Renal cortex interstitium (tissue), 11 donors: ENCODE results near the gene SLC5A1. TPM values are rescaled to one million over a fixed set of nuclear protein-coding genes. Genes with fewer than 3 reads are reported as not detected.
"Not testable (repeated sequence)": the region's sequence is repeated elsewhere in the genome, so short reads cannot be mapped to it uniquely, and the experiment has no call there.

Experiments
- DNase-seq, 11 donors: peaks; one replicate each; pipeline ENCODE4 v3.0.0-alpha.2; 2013; ENCODE audit warnings: low read depth in 9 of 11, low spot score in 4 of 11; ENCODE audit errors: extremely low read depth in 1 of 11
- polyA plus RNA-seq, 3 donors: library from polyadenylated mRNA; unstranded; fragments of 120-200 nt; gene quantifications; one replicate each; pipeline ENCODE4 v1.2.1, GENCODE V29; 2013; ENCODE audit not compliant: insufficient read length in 3 of 3

Gene SLC5A1
- polyA plus RNA-seq, 3 donors: 0.42 to 0.82 (median 0.53) TPM

DNA sequence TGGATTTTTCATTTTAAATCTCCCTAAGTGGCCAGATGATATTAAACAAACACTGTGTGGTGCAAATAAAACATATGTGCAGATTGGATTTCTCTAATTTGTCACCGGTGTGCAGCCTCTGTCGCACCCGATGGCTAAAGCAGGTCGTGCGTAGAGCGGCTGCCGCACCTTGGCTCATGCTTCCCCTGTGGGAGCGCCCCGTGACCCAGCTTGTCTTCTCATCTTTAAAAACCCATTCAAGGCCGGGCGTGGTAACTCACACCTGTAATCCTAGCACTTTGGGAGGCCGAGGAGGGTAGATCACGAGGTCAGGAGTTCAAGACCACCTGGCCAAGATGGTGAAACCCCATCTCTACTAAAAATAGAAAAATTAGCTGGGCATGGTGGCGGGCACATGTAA lies 91.7 kb downstream of the SLC5A1 start:
- not testable (repeated sequence) for DNase-seq

DNA sequence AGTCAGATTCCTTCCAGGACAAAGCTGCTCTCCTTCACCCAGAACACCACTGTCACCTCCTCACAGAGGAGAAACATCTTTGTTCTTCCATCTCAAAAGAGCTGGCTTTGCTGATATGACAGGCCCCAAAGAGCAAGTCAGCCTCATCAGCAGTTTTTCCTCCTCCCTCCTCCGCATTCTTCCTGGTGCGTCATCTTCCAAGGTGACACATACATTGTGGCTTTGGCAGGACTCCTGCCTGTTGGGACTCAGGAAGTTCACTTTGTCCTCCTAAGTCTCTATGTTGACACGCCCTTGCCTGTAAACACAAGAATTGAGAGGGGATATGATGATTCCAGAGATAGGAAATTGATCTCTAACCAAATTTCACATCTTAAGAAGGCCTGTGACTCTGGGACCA lies 92.9 kb downstream of the SLC5A1 start:
- not testable (repeated sequence) for DNase-seq

DNA sequence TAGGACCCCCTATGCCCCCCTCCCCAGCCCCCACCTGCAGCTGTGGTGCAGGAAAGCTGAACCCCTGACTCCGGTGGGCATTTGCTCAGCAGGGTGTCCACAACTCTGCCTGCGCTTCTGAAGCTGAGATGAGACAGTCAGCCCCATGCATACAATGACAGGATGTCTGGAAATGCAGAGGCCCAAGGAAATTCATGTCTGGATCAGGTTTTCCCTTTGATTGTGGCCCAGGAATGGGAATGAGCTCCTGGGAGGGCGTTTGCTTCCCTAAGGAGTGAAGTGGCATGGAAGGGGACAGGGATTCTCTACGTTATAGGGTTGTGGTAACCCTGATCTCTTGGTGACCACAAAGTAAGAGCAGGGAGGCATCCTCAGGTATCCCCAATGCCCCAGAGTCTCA lies 93.8 kb downstream of the SLC5A1 start:
- DNase-seq: not testable (repeated sequence)

DNA sequence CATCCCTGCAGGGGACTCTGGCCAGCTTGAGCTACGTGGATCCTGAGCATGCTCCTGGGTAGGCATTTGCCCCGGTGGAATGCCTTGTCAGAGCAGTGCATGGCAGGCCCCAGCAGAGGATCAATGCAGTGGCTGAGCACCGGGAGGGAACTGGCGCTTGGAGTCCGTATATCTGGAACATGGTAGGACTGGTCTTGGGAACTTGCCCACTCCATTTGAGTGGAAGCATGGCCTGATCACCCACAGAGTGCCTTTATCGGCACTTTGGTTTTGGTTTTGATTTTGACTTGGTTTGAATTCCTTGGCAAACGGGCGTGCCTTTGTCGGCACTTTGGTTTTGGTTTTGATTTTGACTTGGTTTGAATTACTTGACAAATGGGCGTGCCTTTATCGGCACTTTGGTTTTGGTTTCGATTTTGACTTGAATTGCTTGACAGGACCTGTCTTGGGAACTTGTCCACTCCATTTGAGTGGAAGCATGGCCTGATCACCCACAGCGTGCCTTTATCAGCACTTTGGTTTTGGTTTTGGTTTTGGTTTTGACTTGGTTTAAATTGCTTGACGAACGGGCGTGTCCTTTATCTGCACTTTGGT lies 94.8 kb downstream of the SLC5A1 start:
- DNase-seq: not testable (repeated sequence)

DNA sequence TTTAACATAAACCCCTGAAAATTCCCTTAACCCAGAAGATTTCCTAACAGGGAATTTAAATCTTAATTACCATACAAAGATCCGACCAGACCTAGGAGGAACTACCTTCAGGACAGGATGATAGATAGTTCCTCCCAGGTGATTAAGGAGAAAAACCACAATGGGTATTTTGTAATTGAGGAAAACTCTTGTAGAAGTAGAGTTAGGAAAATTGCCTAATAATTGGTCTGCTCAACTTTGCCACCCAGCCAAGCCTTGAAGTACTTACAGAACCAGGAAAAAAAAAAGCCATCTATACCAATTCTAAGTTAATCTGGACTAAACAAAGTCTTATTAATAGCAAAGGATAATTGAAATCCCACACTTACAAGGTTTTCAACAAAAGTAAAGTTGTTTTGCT lies 95.5 kb downstream of the SLC5A1 start:
- DNase-seq: not testable (repeated sequence)

DNA sequence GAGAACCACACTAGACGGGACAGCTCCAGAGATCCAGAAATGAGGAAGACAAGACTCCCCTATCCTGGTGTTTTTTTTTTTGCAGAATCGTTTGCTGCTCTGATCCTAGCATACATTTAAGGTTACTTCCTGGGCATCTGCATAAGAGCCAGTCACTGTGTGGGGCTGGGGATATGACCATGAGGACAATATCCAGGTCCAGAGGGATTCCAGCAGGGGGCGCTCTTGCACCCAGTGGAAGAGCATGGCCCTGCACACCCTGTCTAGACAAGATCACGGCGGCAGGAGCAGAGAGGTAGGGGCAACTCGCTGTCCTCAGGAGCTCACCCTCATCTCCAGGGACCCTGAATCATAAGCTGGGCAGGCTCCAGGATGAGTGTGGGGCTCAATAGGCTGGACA lies 97.6 kb downstream of the SLC5A1 start:
- DNase-seq: not testable (repeated sequence)

DNA sequence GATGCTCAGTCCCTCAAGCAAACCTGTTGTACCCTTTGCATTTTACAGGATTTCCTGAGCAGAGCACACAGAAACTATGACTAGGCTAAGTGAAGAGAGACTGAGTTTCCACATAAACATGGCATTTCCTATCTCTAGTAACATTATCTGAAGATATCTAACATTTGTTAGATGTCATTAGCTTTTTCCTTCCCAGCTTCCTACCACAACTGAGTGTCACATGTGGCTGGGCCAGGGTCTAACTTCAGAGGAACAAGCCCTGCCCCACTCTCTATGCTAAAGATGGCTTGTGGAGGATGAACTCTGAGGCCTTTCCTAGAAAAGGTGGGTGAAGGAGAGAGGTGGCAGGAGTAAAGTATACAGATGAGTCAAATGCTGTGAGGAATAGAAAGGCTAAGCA lies 99.5 kb downstream of the SLC5A1 start:
- no peak for DNase-seq

DNA sequence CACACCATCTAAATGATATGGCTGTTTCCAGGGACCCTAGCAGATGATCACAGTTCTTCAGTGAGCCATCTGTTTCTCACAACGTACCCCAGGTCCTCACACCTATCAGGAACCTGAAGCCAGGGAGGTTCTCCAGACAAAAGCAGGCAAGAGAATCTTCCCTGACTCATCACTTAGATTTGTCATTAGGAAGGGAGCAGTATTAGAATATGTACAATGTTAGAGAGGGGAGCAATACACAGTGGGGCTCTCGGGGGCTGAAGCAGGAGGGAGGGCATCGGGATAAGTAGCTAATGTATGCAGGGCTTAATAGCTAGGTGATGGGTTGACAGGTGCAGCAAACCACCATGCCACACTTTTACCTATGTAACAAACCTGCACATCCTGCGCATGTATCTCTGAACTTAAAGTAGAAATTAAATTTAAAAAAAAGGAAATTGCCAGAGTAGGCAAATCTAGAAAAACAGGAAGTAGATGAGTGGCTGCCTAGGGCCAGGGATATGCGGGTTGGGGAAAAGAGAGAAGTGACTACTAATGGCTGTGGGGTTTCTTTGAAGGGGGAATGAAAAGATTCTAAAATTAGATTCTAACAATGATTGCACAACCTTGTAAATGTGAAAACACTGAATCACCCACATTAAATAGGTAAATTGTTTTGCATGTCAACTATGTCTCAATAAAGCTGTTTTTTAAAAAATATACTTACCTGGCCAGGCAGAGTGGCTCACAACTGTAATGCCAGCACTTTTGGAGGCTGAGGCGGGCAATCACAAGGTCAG lies 101.6 kb downstream of the SLC5A1 start:
- DNase-seq: peak in 1 of 11 donors; percentile 1

DNA sequence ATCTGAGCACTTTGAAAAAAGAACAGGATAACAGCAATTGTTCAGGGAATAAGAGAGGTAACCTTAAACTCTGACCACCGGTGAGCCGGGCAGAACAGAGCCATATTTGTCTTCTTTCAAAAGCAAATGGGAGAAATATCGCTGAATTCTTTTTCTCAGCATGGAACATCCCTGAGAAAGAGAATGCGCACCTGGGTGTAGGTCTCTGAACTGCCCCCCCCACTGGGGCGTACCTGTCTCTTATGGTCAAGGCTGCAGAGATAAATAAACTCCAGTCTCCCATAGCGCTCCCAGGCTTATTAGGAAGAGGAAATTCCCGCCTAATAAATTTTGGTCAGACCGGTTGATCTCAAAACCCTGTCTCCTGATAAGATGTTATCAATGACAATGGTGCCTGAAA lies 104.1 kb downstream of the SLC5A1 start:
- DNase-seq: not testable (repeated sequence)

DNA sequence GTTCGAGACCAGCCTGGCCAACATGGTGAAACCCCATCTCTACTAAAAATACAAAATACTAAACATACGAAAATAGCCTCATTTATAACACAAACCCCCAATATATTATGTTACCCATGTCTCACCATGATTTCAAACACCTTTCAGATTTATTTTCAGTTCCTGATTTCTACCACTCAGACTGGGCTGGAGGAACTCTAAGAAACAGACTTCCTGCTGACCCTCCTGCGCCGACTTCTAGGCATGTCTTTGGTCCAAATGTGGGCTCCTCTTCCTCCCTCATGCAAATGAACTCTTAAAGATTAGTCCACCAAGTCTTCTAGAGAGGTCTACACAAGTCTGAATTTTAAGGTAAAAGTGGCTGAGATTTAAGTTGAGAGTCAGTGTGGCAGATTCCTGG lies 105.3 kb downstream of the SLC5A1 start:
- not testable (repeated sequence) for DNase-seq

DNA sequence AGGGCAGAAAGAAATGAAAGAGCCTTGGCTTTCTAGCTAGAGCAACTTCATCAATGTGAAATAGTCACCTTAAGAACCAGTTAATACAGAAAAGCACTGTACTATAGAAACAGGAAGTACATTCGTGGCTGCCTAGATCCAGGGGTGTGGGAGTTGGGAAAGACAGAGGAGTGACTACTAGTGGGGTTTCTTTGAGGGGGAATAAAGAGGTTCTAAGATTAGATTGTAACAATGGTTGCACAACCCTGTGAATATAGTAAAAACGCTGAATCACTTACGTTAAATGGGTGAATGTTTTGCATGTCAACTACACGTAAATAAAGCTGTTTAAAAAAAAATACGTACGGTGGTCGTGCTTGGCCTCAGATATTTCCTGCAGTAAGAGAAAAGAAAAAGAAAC lies 107.6 kb downstream of the SLC5A1 start:
- not testable (repeated sequence) for DNase-seq

DNA sequence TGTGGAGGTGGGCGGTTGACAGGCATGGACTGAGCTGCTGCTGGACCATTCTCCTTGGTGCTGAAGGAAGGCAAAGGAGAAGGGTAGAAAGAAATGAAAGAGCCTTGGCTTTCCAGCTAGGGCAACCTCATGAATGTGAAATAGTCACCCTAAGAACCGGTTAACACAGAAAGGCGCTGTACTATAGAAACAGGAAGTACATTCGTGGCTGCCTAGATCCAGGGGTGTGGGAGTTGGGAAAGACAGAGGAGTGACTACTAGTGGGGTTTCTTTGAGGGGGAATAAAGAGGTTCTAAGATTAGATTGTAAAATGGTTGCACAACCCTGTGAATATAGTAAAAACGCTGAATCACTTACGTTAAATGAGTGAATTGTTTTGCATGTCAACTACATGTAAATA lies 108.6 kb downstream of the SLC5A1 start:
- not testable (repeated sequence) for DNase-seq

DNA sequence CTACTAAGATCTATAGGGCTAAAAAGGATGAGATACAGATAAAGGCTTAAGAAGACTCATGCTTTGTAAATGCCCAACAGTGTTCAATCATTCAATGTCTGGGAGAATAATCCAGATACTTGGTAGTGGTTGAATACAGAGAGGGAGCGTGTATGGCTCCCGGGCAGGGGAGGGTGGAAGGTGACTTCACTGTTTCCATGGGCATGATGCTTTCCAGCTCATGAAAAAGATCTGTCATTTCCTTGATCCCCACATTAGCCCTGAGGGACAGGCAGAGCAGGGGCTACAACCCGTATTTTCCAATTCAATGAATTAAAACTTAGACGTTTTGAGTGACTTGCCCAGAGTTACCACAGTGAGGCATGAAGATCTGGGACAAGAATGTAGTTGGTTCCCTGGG lies 111.7 kb downstream of the SLC5A1 start:
- DNase-seq: not testable (repeated sequence)

DNA sequence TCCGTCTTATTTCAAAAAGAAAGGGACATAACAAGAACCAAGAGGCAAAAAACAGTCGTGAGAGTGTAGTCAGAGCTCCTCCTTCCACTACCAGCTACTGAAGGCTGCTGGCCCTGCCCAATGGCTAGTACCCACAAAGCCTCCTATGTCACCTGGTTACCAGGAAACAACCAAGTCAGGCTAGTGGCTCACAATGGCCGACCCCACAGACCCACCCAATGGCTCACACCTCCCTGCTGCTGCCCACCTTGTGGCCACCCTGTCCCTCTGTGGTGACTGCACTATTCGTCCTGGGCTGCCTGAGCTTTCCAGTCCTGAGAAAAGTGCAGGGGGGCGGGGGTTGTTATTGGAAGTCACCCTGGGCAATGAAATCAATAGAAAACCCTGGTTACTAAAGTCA lies 114.6 kb downstream of the SLC5A1 start:
- DNase-seq: not testable (repeated sequence)

DNA sequence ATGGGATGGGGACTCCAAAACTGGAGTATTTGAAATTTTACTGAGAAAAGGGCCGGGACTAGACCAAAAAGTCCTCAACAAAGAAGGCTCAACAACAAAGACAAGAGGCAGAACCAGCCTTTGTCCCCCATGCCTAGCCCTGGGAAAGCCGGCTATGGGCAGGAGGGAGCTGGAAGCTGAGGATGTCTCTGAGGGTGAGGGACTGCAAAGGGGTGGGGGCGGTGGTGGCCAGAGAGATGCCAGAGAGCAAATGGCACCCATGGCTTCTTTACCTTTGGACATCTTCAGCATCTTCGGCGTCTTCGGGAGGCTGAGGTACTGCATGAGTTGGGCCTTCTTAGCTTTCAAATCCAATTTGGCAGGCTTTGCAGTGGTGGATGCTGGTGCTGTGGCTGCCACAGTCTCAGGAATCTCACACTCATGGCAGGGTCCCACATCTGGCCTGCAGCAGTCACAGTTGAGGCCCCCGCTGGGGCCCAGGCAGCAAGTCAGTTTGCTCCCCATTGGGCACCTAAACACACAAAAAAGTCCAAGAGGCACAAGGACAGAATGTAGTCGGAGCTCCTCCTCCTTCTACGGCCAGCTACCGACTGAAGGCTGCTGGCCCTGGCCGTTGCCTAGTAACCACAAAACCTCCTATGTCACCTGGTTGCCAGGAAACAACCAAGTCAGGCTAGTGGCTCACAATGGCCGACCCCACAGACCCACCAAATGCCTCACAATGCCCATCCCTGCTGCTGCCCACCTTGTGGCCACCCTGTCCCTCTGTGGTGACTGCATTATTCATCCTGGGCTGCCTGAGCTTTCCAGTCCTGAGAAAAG lies 115.9 kb downstream of the SLC5A1 start, which contains the start of gene C22orf42:
TSS of gene C22orf42 (minus strand) at position 592 of the 822 bp plus-strand sequence. CDS start at position 504, 88 bp downstream.
- no peak for DNase-seq

DNA sequence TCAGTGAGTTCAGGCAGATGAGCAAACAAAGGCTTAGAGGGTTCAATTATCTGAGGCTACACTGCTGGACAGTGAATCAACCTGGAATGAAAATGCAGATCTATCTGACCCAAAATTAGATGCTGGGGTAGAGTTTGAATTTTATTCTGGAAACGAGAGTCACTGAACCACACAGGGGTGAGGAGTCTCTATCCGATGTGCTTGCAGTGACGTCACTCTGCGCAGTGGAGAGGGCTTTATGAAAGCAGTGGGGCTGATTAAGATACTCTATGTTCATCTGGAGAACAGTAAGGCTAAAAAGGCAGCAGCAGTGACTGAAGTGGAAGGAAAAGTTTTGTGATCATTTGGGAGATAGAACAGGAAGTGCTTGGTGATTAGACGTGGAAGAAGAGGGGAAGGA lies 117.3 kb downstream of the SLC5A1 start:
- DNase-seq: not testable (repeated sequence)
